PC-9 (cell line): ENCODE measurements around the gene KCNJ14.

ENCODE experiments used
- EZH2 ChIP-seq: fragments of 200-600 bp; sonication (generic); IDR thresholded peaks from 2 replicates; pipeline ENCODE4 v1.8.0; 2017; ENCODE audit warnings: antibody characterized with exemption, low read depth
- TF ChIP-seq, protein P1 (sequence below): fragments of 200-600 bp; sonication (generic); conservative IDR thresholded peaks from 2 replicates; pipeline ENCODE4 v1.6.1; 2017; ENCODE audit warnings: mixed run types, antibody characterized with exemption, mild to moderate bottlenecking, moderate library complexity

DNA sequence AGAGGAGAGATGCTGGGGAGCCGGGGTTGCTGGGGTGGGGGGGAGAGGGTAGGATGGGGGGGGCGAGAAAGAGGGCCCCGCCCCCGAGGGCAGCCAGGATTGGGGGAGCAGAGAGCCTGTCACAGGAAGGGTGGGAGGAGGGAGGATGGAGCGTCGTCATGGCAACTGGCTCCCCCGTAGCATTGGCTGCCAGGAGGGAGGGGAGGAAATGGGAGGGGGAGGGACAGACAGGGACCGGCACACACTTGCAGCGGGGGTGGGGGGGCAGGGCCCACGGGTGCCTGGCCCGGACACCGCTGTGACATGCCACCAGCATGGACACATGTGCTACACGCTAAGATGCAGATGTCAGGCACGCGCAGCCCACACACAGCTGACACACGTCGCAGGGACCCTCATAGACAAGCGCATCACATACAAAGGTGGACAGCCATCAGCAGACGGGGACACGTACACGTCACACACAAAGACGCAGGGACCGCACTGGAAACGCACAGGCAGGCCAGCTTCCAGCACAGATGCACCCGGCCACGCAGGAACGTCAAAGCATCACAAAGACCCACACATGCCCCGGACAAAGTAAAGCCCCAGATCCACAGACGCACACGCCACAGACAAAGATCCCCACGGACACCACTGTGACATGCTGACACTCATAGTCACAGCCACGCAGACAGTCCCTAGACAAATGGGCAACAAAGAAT, 56.6 kb downstream of the KCNJ14 start, which contains the start of gene LMTK3:
- TF ChIP-seq, protein P1, sequence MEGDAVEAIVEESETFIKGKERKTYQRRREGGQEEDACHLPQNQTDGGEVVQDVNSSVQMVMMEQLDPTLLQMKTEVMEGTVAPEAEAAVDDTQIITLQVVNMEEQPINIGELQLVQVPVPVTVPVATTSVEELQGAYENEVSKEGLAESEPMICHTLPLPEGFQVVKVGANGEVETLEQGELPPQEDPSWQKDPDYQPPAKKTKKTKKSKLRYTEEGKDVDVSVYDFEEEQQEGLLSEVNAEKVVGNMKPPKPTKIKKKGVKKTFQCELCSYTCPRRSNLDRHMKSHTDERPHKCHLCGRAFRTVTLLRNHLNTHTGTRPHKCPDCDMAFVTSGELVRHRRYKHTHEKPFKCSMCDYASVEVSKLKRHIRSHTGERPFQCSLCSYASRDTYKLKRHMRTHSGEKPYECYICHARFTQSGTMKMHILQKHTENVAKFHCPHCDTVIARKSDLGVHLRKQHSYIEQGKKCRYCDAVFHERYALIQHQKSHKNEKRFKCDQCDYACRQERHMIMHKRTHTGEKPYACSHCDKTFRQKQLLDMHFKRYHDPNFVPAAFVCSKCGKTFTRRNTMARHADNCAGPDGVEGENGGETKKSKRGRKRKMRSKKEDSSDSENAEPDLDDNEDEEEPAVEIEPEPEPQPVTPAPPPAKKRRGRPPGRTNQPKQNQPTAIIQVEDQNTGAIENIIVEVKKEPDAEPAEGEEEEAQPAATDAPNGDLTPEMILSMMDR: no peak
- TF ChIP-seq EZH2: no peak
